ENCODE results near the gene CSPG4. TPM values are rescaled to one million over a fixed set of nuclear protein-coding genes. Genes with fewer than 3 reads are reported as not detected.
A peak's percentile ranks its signal among the peaks of the same experiment; 100 is the strongest.

Gene CSPG4
- total RNA-seq, 1 experiment from 2014 or later = 17.5 TPM

DNA sequence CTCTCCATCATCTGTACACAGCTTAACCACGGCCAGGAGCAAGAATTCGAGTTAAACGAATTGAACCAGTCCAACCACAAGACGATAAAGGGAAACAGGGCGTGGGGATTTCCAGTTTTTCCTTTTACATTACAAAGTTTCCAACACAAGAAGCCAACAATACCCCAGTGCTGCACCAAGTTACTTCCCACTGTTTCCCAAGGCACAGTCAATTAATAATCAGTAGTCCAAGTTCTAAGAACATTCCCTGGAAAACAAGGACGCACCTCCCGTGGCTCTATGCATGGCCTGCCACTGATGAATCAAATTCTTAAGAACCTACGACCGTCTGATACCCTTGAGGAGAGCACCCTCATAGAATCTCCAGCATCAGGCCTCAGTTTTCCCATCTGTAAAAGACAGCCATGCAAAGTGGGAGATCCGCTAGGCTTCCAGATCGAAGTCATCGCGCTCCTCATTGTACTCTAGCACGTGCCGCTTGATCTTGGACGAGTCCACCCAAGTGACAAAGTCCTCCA is 73.4 kb downstream of the CSPG4 start:
- ChIA-PET CTCF (interaction anchor here (0.5 kb wide), 1 partner anchor 188 kb away, joined by 7 read pairs; the partner anchor contains the start of gene SIN3A), POLR2A (interaction anchor here (0.6 to 1.0 kb wide), 2 partner anchors 8 to 187 kb away, joined by 3 read pairs; no protein-coding TSS in a partner anchor)
- ATAC-seq (no peak), DNase-seq (ENCODE audit: low read depth, low spot score) (no peak)
- peaks cover 15% of the 10 kb centered on the region for H3K4me1 ChIP-seq (ENCODE audit: control insufficient read depth, insufficient read depth, low read length)
- TF ChIP-seq TCF7L2 (IDR thresholded peaks at IDR 0.05; ENCODE audit: low read depth, low read length) (no peak), POLR2AphosphoS5 (IDR thresholded peaks at IDR 0.05; ENCODE audit: low read depth, low read length) (no peak), SIN3A (IDR thresholded peaks at IDR 0.05; ENCODE audit: borderline replicate concordance, insufficient read depth, low read depth, low read length) (no peak)
- TF ChIP-seq, protein P1, sequence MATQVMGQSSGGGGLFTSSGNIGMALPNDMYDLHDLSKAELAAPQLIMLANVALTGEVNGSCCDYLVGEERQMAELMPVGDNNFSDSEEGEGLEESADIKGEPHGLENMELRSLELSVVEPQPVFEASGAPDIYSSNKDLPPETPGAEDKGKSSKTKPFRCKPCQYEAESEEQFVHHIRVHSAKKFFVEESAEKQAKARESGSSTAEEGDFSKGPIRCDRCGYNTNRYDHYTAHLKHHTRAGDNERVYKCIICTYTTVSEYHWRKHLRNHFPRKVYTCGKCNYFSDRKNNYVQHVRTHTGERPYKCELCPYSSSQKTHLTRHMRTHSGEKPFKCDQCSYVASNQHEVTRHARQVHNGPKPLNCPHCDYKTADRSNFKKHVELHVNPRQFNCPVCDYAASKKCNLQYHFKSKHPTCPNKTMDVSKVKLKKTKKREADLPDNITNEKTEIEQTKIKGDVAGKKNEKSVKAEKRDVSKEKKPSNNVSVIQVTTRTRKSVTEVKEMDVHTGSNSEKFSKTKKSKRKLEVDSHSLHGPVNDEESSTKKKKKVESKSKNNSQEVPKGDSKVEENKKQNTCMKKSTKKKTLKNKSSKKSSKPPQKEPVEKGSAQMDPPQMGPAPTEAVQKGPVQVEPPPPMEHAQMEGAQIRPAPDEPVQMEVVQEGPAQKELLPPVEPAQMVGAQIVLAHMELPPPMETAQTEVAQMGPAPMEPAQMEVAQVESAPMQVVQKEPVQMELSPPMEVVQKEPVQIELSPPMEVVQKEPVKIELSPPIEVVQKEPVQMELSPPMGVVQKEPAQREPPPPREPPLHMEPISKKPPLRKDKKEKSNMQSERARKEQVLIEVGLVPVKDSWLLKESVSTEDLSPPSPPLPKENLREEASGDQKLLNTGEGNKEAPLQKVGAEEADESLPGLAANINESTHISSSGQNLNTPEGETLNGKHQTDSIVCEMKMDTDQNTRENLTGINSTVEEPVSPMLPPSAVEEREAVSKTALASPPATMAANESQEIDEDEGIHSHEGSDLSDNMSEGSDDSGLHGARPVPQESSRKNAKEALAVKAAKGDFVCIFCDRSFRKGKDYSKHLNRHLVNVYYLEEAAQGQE (IDR thresholded peaks at IDR 0.05; ENCODE audit: insufficient read depth in 1 of 2, low read depth in 2 of 2, low read length in 1 of 2) = no peak
- TF ChIP-seq, protein P2, sequence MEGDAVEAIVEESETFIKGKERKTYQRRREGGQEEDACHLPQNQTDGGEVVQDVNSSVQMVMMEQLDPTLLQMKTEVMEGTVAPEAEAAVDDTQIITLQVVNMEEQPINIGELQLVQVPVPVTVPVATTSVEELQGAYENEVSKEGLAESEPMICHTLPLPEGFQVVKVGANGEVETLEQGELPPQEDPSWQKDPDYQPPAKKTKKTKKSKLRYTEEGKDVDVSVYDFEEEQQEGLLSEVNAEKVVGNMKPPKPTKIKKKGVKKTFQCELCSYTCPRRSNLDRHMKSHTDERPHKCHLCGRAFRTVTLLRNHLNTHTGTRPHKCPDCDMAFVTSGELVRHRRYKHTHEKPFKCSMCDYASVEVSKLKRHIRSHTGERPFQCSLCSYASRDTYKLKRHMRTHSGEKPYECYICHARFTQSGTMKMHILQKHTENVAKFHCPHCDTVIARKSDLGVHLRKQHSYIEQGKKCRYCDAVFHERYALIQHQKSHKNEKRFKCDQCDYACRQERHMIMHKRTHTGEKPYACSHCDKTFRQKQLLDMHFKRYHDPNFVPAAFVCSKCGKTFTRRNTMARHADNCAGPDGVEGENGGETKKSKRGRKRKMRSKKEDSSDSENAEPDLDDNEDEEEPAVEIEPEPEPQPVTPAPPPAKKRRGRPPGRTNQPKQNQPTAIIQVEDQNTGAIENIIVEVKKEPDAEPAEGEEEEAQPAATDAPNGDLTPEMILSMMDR (IDR thresholded peaks at IDR 0.05) = no peak
- H3K27me3 ChIP-seq (ENCODE audit: control insufficient read depth, insufficient read depth, low read length) = no peaks in the 10 kb centered on the region
- intact Hi-C loops (cut with micrococcal nuclease; ENCODE audit: unreplicated experiment) = loop anchor here (5.0 kb wide), 1 partner anchor 182 kb away; no protein-coding TSS in a partner anchor
- in situ Hi-C loops (cut with HindIII; ENCODE audit: low pct_unique_long_range_greater_than_20kb, low sequenced_read_pairs) = no loop called here
- peaks cover 2% of the 10 kb centered on the region; the same call in 1 of the 2 replicates for H3K36me3 ChIP-seq (ENCODE audit: control insufficient read depth, insufficient read depth, low read length)
- H3K9me3 ChIP-seq (ENCODE audit: control insufficient read depth, insufficient read depth, low read depth, low read length) = no peaks in the 10 kb centered on the region
- peak overlapping the region; percentile 71 to 99 for H3K4me3 ChIP-seq (ENCODE audit: low read depth in 2 of 2, low read length in 2 of 2)
- peak overlapping the region; percentile 94 for H3K27ac ChIP-seq (ENCODE audit: low read length)
- BruUV-seq (replicated peaks) = TSS peak; percentile 93

DNA sequence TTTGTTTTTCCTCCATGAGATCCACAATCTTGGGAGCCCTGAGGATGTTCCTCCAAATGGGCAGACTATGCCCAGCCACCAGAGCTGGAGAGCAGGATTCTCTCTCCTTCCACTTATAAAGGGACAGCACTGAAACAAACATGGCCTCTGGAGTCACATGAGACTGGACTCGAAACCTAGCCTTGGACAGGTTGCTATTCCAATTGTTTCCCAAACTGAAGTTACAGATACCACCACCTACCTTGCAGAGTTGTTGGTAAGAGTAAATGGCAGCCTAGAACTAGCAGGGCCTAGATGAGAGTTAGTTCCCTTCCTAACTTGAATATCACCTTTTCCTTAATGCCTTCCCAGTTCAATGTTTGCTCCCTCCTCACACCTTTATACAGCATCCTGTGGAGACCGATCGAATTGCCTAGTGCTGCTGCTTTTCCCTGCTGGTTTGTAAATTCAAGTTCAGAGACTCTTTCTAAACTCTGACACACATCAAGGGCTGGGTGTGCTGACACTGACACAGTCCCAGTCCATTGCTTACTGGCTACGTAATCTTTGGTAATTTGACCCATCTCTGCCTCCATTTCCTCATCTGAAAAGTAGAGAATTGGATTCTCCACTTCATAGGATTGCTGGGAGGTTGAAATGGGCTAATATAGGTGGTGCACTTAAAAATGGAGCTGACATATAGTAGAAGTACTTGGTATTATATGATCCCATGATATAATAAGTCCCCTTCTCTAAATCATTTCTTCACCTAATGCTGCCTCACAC is 75.2 kb downstream of the CSPG4 start:
- ATAC-seq = no peak
- CTCF ChIA-PET = interaction anchor here (1.2 to 1.3 kb wide), 2 partner anchors 10 to 34 kb away, joined by 4 to 10 read pairs; partner anchors contain the start of gene SNX33

More for the DNA sequence above, 75.2 kb downstream of the CSPG4 start:
- Histone ChIP-seq H3K36me3 (ENCODE audit: control insufficient read depth, insufficient read depth, low read length) (peaks cover 2% of the 10 kb centered on the region; the same call in 1 of the 2 replicates), H3K27ac (ENCODE audit: low read length) (peak overlapping the region; percentile 94; the same call in 1 of the 2 replicates), H3K9me3 (ENCODE audit: control insufficient read depth, insufficient read depth, low read depth, low read length) (no peaks in the 10 kb centered on the region), H3K4me3 (ENCODE audit: low read depth in 2 of 2, low read length in 2 of 2) (peak overlapping the region in 1 of 2 experiments; percentile 99; a peak in 1 of 4 replicates), H3K4me1 (ENCODE audit: control insufficient read depth, insufficient read depth, low read length) (peaks cover 15% of the 10 kb centered on the region), H3K27me3 (ENCODE audit: control insufficient read depth, insufficient read depth, low read length) (no peaks in the 10 kb centered on the region)
- intact Hi-C loops (cut with micrococcal nuclease; ENCODE audit: unreplicated experiment) = loop anchor here (5.0 kb wide), 1 partner anchor 180 kb away; no protein-coding TSS in a partner anchor
- TF ChIP-seq TCF7L2 (IDR thresholded peaks at IDR 0.05; ENCODE audit: low read depth, low read length) (no peak), POLR2AphosphoS5 (IDR thresholded peaks at IDR 0.05; ENCODE audit: low read depth, low read length) (peak; percentile 30; the same call in 1 of the 2 replicates)
- TF ChIP-seq, protein P2 (IDR thresholded peaks at IDR 0.05) = no peak
- no peak for DNase-seq (ENCODE audit: low read depth, low spot score)
- BruUV-seq (replicated peaks) = no TSS peak
- POLR2A ChIA-PET = interaction anchor here (1.0 to 1.2 kb wide), 3 partner anchors 8 to 35 kb away, joined by 3 to 8 read pairs (median 4); partner anchors contain the start of gene SNUPN
- in situ Hi-C loops (cut with HindIII; ENCODE audit: low pct_unique_long_range_greater_than_20kb, low sequenced_read_pairs) = no loop called here

Measured in Panc1 (cell line).